Liver (tissue), 9 donors: ENCODE results near the gene IER5. TPM values are rescaled to one million over a fixed set of nuclear protein-coding genes. Genes with fewer than 3 reads are reported as not detected.

Source experiments
- DNase-seq: peaks from one replicate; pipeline ENCODE4 v3.0.0-alpha.2; 2017; ENCODE audit warnings: low spot score
- H3K27ac ChIP-seq, 2 donors: one replicate each; pipeline ENCODE4 v1.7.0; 2013; ENCODE audit warnings: inconsistent platforms in 2 of 2, low read length in 2 of 2, control low read depth in 1 of 2, low read depth in 1 of 2, mild to moderate bottlenecking in 1 of 2
- H3K27me3 ChIP-seq, 4 donors: one replicate each; pipeline versions ENCODE4 v1.6.1 to v1.7.0; 2013; ENCODE audit warnings: low read length in 3 of 4, inconsistent platforms in 1 of 4, mild to moderate bottlenecking in 1 of 4, moderate library complexity in 1 of 4; ENCODE audit not compliant: control insufficient read depth in 4 of 4, insufficient read depth in 4 of 4
- H3K36me3 ChIP-seq, 4 donors: one replicate each; pipeline versions ENCODE4 v1.6.1 to v1.7.0; 2013; ENCODE audit warnings: low read length in 3 of 4, mild to moderate bottlenecking in 3 of 4, low read depth in 1 of 4, moderate library complexity in 1 of 4; ENCODE audit not compliant: control insufficient read depth in 4 of 4, insufficient read depth in 3 of 4
- H3K4me1 ChIP-seq, 4 donors: one replicate each; pipeline versions ENCODE4 v1.6.1 to v1.7.0; 2013; ENCODE audit warnings: low read length in 3 of 4, mild to moderate bottlenecking in 3 of 4, moderate library complexity in 1 of 4; ENCODE audit not compliant: control insufficient read depth in 4 of 4, insufficient read depth in 4 of 4
- H3K4me3 ChIP-seq, 3 donors: one replicate each; pipeline versions ENCODE4 v1.6.1 to v1.7.0; 2013; ENCODE audit warnings: low read length in 3 of 3, control low read depth in 1 of 3, low read depth in 1 of 3, mild to moderate bottlenecking in 1 of 3
- H3K9ac ChIP-seq, 2 donors: one replicate each; pipeline ENCODE4 v1.7.0; 2013; ENCODE audit warnings: low read length in 2 of 2, mild to moderate bottlenecking in 2 of 2, moderate library complexity in 2 of 2, control low read depth in 1 of 2, low read depth in 1 of 2
- H3K9me3 ChIP-seq, 4 donors: one replicate each; pipeline versions ENCODE4 v1.6.1 to v1.7.0; 2013; ENCODE audit warnings: low read length in 3 of 4; ENCODE audit not compliant: control insufficient read depth in 4 of 4
- FOXA1 ChIP-seq: IDR thresholded peaks from 2 replicates; pipeline ENCODE4 v1.6.1; 2016; ENCODE audit warnings: antibody characterized with exemption
- FOXA2 ChIP-seq: IDR thresholded peaks from 2 replicates; pipeline ENCODE4 v1.6.1; 2016; ENCODE audit warnings: antibody characterized with exemption
- GABPA ChIP-seq, 2 donors: IDR thresholded peaks in 1 of 2; conservative IDR thresholded peaks in 1 of 2; 2 replicates each; pipeline ENCODE4 v1.6.1; 2016; ENCODE audit warnings: antibody characterized with exemption in 2 of 2, mild to moderate bottlenecking in 1 of 2, moderate library complexity in 1 of 2
- HNF4A ChIP-seq, 2 donors: conservative IDR thresholded peaks; 2 replicates each; pipeline ENCODE4 v1.6.1; 2016; ENCODE audit warnings: antibody characterized with exemption in 2 of 2, mild to moderate bottlenecking in 2 of 2
- HNF4G ChIP-seq: IDR thresholded peaks from 2 replicates; pipeline ENCODE4 v1.6.1; 2016; ENCODE audit warnings: antibody characterized with exemption
- JUND ChIP-seq, 2 donors: IDR thresholded peaks; 2 replicates each; pipeline ENCODE4 v1.6.1; 2016; ENCODE audit warnings: antibody characterized with exemption in 2 of 2
- NR2F2 ChIP-seq: IDR thresholded peaks from 2 replicates; pipeline ENCODE4 v1.6.1; 2016; ENCODE audit warnings: antibody characterized with exemption
- RAD21 ChIP-seq, 2 donors: IDR thresholded peaks; 2 replicates each; pipeline ENCODE4 v1.6.1; 2016; ENCODE audit warnings: antibody characterized with exemption in 2 of 2, mild to moderate bottlenecking in 2 of 2
- SP1 ChIP-seq: IDR thresholded peaks from 2 replicates; pipeline ENCODE4 v1.6.1; 2018; ENCODE audit warnings: antibody characterized with exemption, mild to moderate bottlenecking
- TAF1 ChIP-seq: conservative IDR thresholded peaks from 2 replicates; pipeline ENCODE4 v1.6.1; 2016; ENCODE audit warnings: antibody characterized with exemption, mild to moderate bottlenecking
- YY1 ChIP-seq: IDR thresholded peaks from 2 replicates; pipeline ENCODE4 v1.6.1; 2016; ENCODE audit warnings: antibody characterized with exemption, mild to moderate bottlenecking
- WGBS: extraction: QIAGEN DNeasy Blood & Tissue Kit; methylation state at CpG from one replicate; pipeline ENCODE4 v1.1.7; 2013; 5-methylcytosine and 5-hydroxymethylcytosine counted together
- polyA plus RNA-seq, 2 donors: library from polyadenylated mRNA; stranded (reverse) in 1 of 2; unstranded in 1 of 2; fragments of 200-250 nt in 1 of 2; fragments of >200 nt in 1 of 2; fragmentation: Nextera tagmentation in 1 of 2; extraction: Ambion mirVana in 1 of 2; gene quantifications; one replicate each; pipeline versions ENCODE4 v1.2.1 to v1.2.3, GENCODE V29; 2013 to 2015
- total RNA-seq, 2 donors: library from RNA; depleted of rRNA; stranded (reverse); fragments of >200 nt; gene quantifications; one replicate each; pipeline ENCODE4 v1.2.3, GENCODE V29; 2014
- TF ChIP-seq, protein P1 (sequence below): IDR thresholded peaks from 2 replicates; pipeline ENCODE4 v1.6.1; 2016; ENCODE audit warnings: antibody characterized with exemption
- TF ChIP-seq, protein P2 (sequence below): fragments of 150-350 bp; IDR thresholded peaks from 2 replicates; pipeline ENCODE4 v1.5.1; 2017; ENCODE audit warnings: improper control_type of control experiment, low read depth, low read length; ENCODE audit not compliant: missing input control
- TF ChIP-seq, protein P3 (sequence below): IDR thresholded peaks from 2 replicates; pipeline ENCODE4 v1.6.1; 2016; ENCODE audit warnings: antibody characterized with exemption
- TF ChIP-seq, protein P4 (sequence below): IDR thresholded peaks from 2 replicates; pipeline ENCODE4 v1.6.1; 2016; ENCODE audit warnings: antibody characterized with exemption, mild to moderate bottlenecking
- TF ChIP-seq, protein P5 (sequence below): IDR thresholded peaks from 2 replicates; pipeline ENCODE4 v1.6.1; 2016; ENCODE audit warnings: antibody characterized with exemption
- donor health status: healthy.
- donor health status: healthy.
- donor health status: healthy.
- donor health status: healthy.
- donor health status: healthy.

Gene IER5
- total and polyA plus RNA-seq, 4 donors, result 0.56 to 8.4 (median 2.4) TPM

DNA sequence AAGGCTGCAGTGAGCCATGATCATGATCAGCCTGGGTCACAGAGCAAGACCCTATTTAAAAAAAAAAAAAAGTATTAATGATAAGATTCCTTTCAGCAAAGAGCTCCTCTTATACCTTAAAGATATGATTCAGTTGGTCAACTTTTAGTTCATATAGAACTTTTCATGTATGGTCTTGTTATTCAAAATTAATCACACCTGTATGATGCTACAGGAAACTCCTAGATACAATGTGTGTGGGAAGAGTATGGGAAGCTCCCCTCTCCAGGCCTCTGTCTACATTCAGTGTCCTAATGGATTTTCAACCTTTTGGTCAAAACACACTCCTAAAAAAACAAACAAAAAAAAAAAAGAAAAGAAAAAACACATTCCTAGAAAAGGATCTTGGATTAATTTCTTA lies 37.6 kb upstream of the IER5 start:
- H3K4me1 ChIP-seq, result no peaks in the 10 kb centered on the region
- no peak overlapping the region for H3K9ac ChIP-seq
- no peaks in the 10 kb centered on the region for H3K27me3 ChIP-seq
- peaks cover 0 to 2% (median under 1%) of the 10 kb centered on the region in 4 donors for H3K36me3 ChIP-seq
- TF ChIP-seq, protein P1, sequence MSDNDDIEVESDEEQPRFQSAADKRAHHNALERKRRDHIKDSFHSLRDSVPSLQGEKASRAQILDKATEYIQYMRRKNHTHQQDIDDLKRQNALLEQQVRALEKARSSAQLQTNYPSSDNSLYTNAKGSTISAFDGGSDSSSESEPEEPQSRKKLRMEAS, result no peak
- TF ChIP-seq, protein P2, sequence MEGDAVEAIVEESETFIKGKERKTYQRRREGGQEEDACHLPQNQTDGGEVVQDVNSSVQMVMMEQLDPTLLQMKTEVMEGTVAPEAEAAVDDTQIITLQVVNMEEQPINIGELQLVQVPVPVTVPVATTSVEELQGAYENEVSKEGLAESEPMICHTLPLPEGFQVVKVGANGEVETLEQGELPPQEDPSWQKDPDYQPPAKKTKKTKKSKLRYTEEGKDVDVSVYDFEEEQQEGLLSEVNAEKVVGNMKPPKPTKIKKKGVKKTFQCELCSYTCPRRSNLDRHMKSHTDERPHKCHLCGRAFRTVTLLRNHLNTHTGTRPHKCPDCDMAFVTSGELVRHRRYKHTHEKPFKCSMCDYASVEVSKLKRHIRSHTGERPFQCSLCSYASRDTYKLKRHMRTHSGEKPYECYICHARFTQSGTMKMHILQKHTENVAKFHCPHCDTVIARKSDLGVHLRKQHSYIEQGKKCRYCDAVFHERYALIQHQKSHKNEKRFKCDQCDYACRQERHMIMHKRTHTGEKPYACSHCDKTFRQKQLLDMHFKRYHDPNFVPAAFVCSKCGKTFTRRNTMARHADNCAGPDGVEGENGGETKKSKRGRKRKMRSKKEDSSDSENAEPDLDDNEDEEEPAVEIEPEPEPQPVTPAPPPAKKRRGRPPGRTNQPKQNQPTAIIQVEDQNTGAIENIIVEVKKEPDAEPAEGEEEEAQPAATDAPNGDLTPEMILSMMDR, result no peak
- TF ChIP-seq NR2F2 (no peak), FOXA1 (no peak), SP1 (no peak), HNF4G (no peak), FOXA2 (no peak), JUND (IDR thresholded peaks at IDR 0.05) (no peak), GABPA (IDR thresholded peaks at IDR 0.05 in 1 of 2, conservative IDR thresholded peaks at IDR 0.05 in 1 of 2) (no peak), YY1 (no peak), RAD21 (IDR thresholded peaks at IDR 0.05) (no peak)
- TF ChIP-seq, protein P3, sequence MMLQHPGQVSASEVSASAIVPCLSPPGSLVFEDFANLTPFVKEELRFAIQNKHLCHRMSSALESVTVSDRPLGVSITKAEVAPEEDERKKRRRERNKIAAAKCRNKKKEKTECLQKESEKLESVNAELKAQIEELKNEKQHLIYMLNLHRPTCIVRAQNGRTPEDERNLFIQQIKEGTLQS, result no peak
- TF ChIP-seq, protein P4, sequence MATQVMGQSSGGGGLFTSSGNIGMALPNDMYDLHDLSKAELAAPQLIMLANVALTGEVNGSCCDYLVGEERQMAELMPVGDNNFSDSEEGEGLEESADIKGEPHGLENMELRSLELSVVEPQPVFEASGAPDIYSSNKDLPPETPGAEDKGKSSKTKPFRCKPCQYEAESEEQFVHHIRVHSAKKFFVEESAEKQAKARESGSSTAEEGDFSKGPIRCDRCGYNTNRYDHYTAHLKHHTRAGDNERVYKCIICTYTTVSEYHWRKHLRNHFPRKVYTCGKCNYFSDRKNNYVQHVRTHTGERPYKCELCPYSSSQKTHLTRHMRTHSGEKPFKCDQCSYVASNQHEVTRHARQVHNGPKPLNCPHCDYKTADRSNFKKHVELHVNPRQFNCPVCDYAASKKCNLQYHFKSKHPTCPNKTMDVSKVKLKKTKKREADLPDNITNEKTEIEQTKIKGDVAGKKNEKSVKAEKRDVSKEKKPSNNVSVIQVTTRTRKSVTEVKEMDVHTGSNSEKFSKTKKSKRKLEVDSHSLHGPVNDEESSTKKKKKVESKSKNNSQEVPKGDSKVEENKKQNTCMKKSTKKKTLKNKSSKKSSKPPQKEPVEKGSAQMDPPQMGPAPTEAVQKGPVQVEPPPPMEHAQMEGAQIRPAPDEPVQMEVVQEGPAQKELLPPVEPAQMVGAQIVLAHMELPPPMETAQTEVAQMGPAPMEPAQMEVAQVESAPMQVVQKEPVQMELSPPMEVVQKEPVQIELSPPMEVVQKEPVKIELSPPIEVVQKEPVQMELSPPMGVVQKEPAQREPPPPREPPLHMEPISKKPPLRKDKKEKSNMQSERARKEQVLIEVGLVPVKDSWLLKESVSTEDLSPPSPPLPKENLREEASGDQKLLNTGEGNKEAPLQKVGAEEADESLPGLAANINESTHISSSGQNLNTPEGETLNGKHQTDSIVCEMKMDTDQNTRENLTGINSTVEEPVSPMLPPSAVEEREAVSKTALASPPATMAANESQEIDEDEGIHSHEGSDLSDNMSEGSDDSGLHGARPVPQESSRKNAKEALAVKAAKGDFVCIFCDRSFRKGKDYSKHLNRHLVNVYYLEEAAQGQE, result no peak
- TF ChIP-seq, protein P5, sequence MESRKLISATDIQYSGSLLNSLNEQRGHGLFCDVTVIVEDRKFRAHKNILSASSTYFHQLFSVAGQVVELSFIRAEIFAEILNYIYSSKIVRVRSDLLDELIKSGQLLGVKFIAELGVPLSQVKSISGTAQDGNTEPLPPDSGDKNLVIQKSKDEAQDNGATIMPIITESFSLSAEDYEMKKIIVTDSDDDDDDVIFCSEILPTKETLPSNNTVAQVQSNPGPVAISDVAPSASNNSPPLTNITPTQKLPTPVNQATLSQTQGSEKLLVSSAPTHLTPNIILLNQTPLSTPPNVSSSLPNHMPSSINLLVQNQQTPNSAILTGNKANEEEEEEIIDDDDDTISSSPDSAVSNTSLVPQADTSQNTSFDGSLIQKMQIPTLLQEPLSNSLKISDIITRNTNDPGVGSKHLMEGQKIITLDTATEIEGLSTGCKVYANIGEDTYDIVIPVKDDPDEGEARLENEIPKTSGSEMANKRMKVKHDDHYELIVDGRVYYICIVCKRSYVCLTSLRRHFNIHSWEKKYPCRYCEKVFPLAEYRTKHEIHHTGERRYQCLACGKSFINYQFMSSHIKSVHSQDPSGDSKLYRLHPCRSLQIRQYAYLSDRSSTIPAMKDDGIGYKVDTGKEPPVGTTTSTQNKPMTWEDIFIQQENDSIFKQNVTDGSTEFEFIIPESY, result no peak
- no peak for DNase-seq
- H3K27ac ChIP-seq, result no peak overlapping the region
- no peak overlapping the region for H3K4me3 ChIP-seq
- H3K9me3 ChIP-seq, result no peaks in the 10 kb centered on the region

DNA sequence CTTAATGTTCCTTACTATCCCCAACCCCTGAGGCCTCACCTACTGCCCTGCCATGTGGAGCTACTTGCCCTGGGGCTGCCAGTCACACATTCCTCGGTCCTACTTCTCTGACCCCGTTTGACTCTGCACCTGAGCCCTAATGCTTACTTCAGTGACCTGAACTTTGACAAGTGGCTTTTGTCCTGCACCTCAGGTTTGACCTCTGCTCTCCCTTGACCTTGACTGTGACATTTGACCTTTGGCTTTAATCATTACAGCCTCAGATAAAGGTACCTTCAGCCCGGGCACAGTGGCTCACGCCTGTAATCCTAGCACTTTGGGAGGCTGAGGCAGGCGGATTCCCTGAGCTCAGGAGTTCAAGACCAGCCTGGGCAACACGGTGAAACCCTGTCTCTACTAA lies 31.9 kb upstream of the IER5 start:
- DNase-seq, result no peak
- H3K27me3 ChIP-seq, result no peaks in the 10 kb centered on the region
- H3K9ac ChIP-seq, result no peak overlapping the region
- no peak overlapping the region for H3K4me3 ChIP-seq
- H3K27ac ChIP-seq, result no peak overlapping the region
- WGBS, result 87% methylated on average over 6 of the region's 6 CpGs
- H3K9me3 ChIP-seq, result peaks cover 0 to 2% (median 0%) of the 10 kb centered on the region in 4 donors
- peaks cover 0 to 2% (median under 1%) of the 10 kb centered on the region in 4 donors for H3K36me3 ChIP-seq
- TF ChIP-seq GABPA (IDR thresholded peaks at IDR 0.05 in 1 of 2, conservative IDR thresholded peaks at IDR 0.05 in 1 of 2) (no peak), HNF4A (conservative IDR thresholded peaks at IDR 0.05) (peak in 1 of 2 donors; percentile 28), NR2F2 (no peak), SP1 (no peak), FOXA1 (no peak), TAF1 (no peak)
- no peaks in the 10 kb centered on the region for H3K4me1 ChIP-seq
